ENCODE data around the gene RASGRP4. TPM values are rescaled to one million over a fixed set of nuclear protein-coding genes. Genes with fewer than 3 reads are reported as not detected.
"Not testable (repeated sequence)": the region's sequence is repeated elsewhere in the genome, so short reads cannot be mapped to it uniquely, and the experiment has no call there.

Gene RASGRP4, protein sequence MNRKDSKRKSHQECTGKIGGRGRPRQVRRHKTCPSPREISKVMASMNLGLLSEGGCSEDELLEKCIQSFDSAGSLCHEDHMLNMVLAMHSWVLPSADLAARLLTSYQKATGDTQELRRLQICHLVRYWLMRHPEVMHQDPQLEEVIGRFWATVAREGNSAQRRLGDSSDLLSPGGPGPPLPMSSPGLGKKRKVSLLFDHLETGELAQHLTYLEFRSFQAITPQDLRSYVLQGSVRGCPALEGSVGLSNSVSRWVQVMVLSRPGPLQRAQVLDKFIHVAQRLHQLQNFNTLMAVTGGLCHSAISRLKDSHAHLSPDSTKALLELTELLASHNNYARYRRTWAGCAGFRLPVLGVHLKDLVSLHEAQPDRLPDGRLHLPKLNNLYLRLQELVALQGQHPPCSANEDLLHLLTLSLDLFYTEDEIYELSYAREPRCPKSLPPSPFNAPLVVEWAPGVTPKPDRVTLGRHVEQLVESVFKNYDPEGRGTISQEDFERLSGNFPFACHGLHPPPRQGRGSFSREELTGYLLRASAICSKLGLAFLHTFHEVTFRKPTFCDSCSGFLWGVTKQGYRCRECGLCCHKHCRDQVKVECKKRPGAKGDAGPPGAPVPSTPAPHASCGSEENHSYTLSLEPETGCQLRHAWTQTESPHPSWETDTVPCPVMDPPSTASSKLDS
- total RNA-seq: 10 to 100 TPM in 1 of 4 donors, 1 to 10 TPM in 3; 3.1 to 11.7 (median 5.3) TPM

DNA sequence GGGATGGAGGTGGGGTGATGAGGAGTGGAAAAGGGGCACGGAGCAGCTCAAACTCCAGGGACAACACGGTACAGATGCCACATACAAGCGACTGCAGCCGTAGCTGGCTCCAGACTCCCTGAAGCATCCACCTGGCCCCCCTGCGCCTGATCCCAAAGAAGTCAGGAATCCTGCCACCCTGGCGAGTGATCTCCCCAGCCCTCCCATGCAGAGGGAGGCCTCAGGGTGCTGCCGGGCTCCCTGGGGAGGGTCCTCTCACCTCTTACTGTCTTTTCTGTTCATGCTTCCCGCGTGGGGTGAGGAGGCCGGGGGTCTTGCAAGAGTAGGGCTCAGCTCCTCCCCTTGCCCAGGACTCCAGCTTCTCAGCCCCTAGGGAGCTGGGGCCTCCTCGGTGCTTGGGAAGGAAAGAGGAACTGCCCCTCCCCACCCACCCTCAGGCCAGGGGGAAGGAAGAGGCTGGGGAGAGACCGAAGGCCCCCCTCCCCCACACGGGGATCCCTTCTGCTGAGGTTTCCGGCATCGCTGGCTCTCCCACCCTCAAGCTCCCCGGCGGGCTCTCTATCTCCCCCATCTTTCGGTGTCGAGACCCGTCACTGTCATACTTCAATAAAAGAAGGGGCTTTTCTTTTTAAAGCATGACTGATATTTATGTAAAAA is at the start of gene RASGRP4:
TSS of gene RASGRP4 (minus strand) at position 410 of the 657 bp plus-strand sequence. CDS start at position 282, 128 bp downstream.
- H3K9me3 ChIP-seq: no peaks in the 10 kb centered on the region
- no peaks in the 10 kb centered on the region for H3K4me1 ChIP-seq
- peaks cover 0 to 66% of the 10 kb centered on the region in 2 donors for H3K27me3 ChIP-seq
- H3K36me3 ChIP-seq: no peaks in the 10 kb centered on the region
- peak within 1 kb of the TSS in 1 of 4 donors; percentile 44 for H3K4me3 ChIP-seq
- WGBS, 2 donors: 9 to 21% methylated on average over 16 to 20 of the region's 20 CpGs
- DNase-seq (ENCODE audit: low spot score in 2 of 2): no peak
- H3K27ac ChIP-seq: no peak within 1 kb of the TSS
- TF ChIP-seq, protein P1, sequence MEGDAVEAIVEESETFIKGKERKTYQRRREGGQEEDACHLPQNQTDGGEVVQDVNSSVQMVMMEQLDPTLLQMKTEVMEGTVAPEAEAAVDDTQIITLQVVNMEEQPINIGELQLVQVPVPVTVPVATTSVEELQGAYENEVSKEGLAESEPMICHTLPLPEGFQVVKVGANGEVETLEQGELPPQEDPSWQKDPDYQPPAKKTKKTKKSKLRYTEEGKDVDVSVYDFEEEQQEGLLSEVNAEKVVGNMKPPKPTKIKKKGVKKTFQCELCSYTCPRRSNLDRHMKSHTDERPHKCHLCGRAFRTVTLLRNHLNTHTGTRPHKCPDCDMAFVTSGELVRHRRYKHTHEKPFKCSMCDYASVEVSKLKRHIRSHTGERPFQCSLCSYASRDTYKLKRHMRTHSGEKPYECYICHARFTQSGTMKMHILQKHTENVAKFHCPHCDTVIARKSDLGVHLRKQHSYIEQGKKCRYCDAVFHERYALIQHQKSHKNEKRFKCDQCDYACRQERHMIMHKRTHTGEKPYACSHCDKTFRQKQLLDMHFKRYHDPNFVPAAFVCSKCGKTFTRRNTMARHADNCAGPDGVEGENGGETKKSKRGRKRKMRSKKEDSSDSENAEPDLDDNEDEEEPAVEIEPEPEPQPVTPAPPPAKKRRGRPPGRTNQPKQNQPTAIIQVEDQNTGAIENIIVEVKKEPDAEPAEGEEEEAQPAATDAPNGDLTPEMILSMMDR (IDR thresholded peaks at IDR 0.05): no peak
- TF ChIP-seq EP300 (IDR thresholded peaks at IDR 0.05): no peak
- no peak for TF ChIP-seq POLR2A (IDR thresholded peaks at IDR 0.05)

DNA sequence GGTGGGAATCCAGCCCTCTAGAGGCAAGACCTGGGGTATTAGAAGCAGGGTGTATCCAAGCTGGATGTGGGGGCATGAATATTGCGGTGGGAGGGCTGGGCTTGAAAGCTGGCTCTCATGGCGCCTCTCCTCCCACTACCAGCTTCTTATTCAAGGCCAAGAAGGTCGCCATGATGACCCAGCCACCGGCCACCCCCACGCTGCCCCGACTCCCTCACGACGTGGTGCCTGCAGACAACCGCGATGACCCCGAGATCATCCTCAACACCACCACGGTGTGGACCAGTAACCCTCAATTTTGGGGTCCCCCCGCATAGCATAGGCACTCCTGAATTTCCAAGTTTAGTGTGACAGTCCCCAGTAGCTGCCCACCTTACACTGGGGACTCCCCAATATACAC is 49.2 kb upstream of the RASGRP4 start:
- H3K4me1 ChIP-seq: no peaks in the 10 kb centered on the region
- no peaks in the 10 kb centered on the region for H3K9me3 ChIP-seq
- H3K27ac ChIP-seq: no peak overlapping the region
- H3K36me3 ChIP-seq: no peaks in the 10 kb centered on the region
- H3K4me3 ChIP-seq: no peak overlapping the region
- peaks cover 0 to 9% of the 10 kb centered on the region in 2 donors for H3K27me3 ChIP-seq
- no peak for DNase-seq (ENCODE audit: low spot score in 2 of 2)
- TF ChIP-seq EP300 (IDR thresholded peaks at IDR 0.05): no peak
- TF ChIP-seq POLR2A (IDR thresholded peaks at IDR 0.05): no peak
- TF ChIP-seq, protein P1 (IDR thresholded peaks at IDR 0.05): no peak
- 89% methylated on average over 13 of the region's 13 CpGs for WGBS, 2 donors

DNA sequence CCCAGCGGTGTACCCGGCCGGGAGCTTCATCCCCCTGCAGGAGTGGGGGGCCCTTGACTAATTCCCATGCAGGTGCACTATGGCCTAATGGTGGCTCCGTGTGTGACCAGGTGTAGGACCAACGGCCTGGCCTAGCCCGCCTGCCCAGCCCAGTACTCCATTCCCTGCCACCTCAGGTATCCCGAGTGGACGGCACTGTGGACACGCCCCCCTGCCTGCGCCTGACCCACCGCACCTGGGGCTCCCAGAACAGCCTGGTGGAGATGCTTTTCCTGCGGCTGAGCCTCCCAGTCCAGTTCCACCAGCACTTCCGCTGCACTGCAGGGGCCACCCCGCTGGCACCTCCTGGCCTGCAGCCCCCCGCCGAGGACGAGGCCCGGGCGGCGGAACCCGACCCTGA is 47.2 kb upstream of the RASGRP4 start:
- H3K9me3 ChIP-seq: no peaks in the 10 kb centered on the region
- no peak overlapping the region for H3K27ac ChIP-seq
- no peak for DNase-seq (ENCODE audit: low spot score in 2 of 2)
- H3K27me3 ChIP-seq: peaks cover 0 to 12% of the 10 kb centered on the region in 2 donors
- H3K4me3 ChIP-seq: no peak overlapping the region
- H3K4me1 ChIP-seq: no peaks in the 10 kb centered on the region
- H3K36me3 ChIP-seq: no peaks in the 10 kb centered on the region
- TF ChIP-seq, protein P1 (IDR thresholded peaks at IDR 0.05): no peak
- TF ChIP-seq POLR2A (IDR thresholded peaks at IDR 0.05): no peak
- no peak for TF ChIP-seq EP300 (IDR thresholded peaks at IDR 0.05)
- 87 to 92% methylated on average over 20 to 21 of the region's 21 CpGs for WGBS, 2 donors

DNA sequence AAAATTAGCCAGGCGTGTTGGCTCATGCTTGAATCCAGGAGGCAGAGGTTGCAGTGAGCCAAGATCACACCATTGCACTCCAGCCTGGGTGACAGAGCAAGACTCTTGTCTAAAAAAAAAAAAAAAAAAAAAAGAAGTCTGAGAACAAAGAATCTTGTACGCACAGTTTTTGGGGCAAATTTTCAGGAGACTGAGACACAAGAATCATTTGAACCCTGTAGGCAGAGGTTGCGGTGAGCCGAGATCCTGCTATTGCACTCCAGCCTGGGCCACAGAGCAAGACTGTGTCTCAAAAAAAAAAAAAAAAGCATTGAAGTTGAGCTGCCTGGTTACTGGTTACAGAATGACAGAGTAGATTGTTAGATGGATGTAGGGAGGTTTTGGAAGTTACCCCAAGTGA is 46.7 kb upstream of the RASGRP4 start:
- H3K9me3 ChIP-seq; H3K27me3 ChIP-seq; H3K4me1 ChIP-seq; H3K27ac ChIP-seq; H3K4me3 ChIP-seq; DNase-seq (ENCODE audit: low spot score in 2 of 2); H3K36me3 ChIP-seq: not testable (repeated sequence)
- 69 to 76% methylated on average over 4 of the region's 4 CpGs for WGBS, 2 donors

DNA sequence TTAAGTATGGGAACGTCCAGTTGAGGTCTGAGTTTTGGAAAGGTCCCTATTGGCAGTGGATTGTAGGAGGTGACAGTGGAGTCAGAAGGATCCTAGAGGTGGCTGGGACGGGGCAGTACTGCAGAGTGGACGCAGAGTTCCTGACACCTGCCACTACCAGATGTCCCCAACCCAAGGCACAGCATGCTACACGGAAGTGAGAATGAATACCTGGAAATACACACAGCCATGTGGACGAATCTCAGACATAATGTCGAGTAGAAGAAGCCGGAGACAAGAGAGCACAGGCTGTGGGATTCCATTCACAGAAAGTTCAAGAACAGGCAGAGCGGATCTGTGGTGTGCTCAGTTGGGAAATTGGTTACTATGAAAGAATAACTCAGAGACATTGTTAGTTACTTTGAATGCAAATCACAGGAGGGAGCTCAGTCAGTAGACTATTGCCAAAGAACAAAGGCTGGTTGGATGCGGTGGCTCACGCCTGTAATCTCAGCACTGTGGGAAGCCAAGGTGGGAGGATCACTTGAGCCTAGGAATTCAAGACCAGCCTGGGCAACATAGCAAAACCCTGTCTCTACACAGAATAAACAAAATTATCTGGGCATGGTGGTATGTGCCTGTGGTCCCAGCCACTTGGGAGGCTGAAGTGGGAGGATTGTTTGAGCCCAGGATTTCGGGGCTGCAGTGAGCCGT is 44.9 kb upstream of the RASGRP4 start:
- H3K36me3 ChIP-seq: no peaks in the 10 kb centered on the region
- 77 to 79% methylated on average over 12 of the region's 12 CpGs for WGBS, 2 donors
- no peaks in the 10 kb centered on the region for H3K9me3 ChIP-seq
- H3K27me3 ChIP-seq: peaks cover 0 to 4% of the 10 kb centered on the region in 2 donors
- no peaks in the 10 kb centered on the region for H3K4me1 ChIP-seq
- H3K27ac ChIP-seq: no peak overlapping the region
- H3K4me3 ChIP-seq: no peak overlapping the region
- DNase-seq (ENCODE audit: low spot score in 2 of 2): no peak
- TF ChIP-seq EP300 (IDR thresholded peaks at IDR 0.05) (no peak), POLR2A (IDR thresholded peaks at IDR 0.05) (no peak)
- TF ChIP-seq, protein P1 (IDR thresholded peaks at IDR 0.05): no peak

All from tibial nerve (tissue), 4 donors.